ENCODE data around the gene TMEM88. TPM values are rescaled to one million over a fixed set of nuclear protein-coding genes. Genes with fewer than 3 reads are reported as not detected.

TMEM88 gene
- total and polyA plus RNA-seq, 2 donors (not counting 3 experiments of a cell fraction or from before 2014, with no cell fraction given): 53.4 to 165 TPM

DNA sequence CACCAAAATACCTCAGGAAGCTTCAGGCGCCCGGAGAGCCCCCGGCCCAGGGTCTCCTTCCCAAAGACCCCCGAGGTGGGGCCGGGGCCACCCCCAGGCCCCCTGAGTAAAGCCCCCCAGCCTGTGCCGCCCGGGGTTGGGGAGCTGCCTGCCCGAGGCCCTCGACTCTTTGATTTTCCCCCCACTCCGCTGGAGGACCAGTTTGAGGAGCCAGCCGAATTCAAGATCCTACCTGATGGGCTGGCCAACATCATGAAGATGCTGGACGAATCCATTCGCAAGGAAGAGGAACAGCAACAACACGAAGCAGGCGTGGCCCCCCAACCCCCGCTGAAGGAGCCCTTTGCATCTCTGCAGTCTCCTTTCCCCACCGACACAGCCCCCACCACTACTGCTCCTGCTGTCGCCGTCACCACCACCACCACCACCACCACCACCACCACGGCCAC is 6.7 kb upstream of the TMEM88 start:
- Histone ChIP-seq H3K9me3 (replicated peaks; ENCODE audit: control insufficient read depth, insufficient read depth, low read length) (no peaks in the 10 kb centered on the region), H3K4me1 (ENCODE audit: control insufficient read depth, extremely low read depth, insufficient read depth, low read length) (peaks cover 6% of the 10 kb centered on the region), H3K36me3 (ENCODE audit: control insufficient read depth in 2 of 2, extremely low read depth in 1 of 2, insufficient read depth in 2 of 2, low read length in 2 of 2) (peaks cover 6 to 45% of the 10 kb centered on the region in 2 experiments), H3K9ac (replicated peaks; ENCODE audit: extremely low read depth, insufficient read depth, low read length) (no peak overlapping the region), H3K79me2 (ENCODE audit: control insufficient read depth, insufficient read depth, low read length) (peaks cover 10% of the 10 kb centered on the region), H3K4me2 (ENCODE audit: insufficient read depth, low read length) (no peak overlapping the region), H2AFZ (ENCODE audit: low read depth, low read length) (no peak overlapping the region), H3K27me3 (ENCODE audit: control insufficient read depth in 2 of 2, insufficient read depth in 2 of 2, low read length in 2 of 2) (no peaks in the 10 kb centered on the region), H3K27ac (ENCODE audit: insufficient read depth, low read depth, low read length) (no peak overlapping the region), H3K9me1 (replicated peaks; ENCODE audit: control insufficient read depth, extremely low read depth, insufficient read depth, low read length) (no peaks in the 10 kb centered on the region), H4K20me1 (replicated peaks; ENCODE audit: control insufficient read depth, extremely low read depth, insufficient read depth, low read length) (no peaks in the 10 kb centered on the region), H3K4me3 (replicated peaks in 1 of 3; ENCODE audit: insufficient read depth in 1 of 3, low read depth in 1 of 3, low read length in 3 of 3) (no peak overlapping the region)
- intact Hi-C loops (cut with micrococcal nuclease) (loop anchor here (10.0 kb wide), 1 partner anchor 233 kb away; the partner anchor contains the start of gene FXR2), dilution Hi-C loops (cut with MboI; ENCODE audit: extremely low pct_ligation_motif_present, low sequenced_read_pairs) (no loop called here)
- ChIA-PET POLR2A (no interaction called here), CTCF (no interaction called here)
- FAIRE-seq (no peak), DNase-seq (ENCODE audit: low read depth, low spot score) (no peak)
- TF ChIP-seq JUN (IDR thresholded peaks at IDR 0.05; ENCODE audit: borderline replicate concordance, insufficient read depth, insufficient read length, low read depth) (no peak), POLR2AphosphoS5 (IDR thresholded peaks at IDR 0.05; ENCODE audit: insufficient read depth, low read depth, low read length) (no peak), FOS (IDR thresholded peaks at IDR 0.05; ENCODE audit: borderline replicate concordance, insufficient read depth, low read length) (no peak), EZH2 (IDR thresholded peaks at IDR 0.05; ENCODE audit: borderline replicate concordance, low read depth, low read length, severe bottlenecking) (no peak), GATA2 (IDR thresholded peaks at IDR 0.05; ENCODE audit: insufficient read depth, insufficient read length, low read depth, low read length) (no peak), POLR2A (IDR thresholded peaks at IDR 0.05; ENCODE audit: low read depth, low read length) (no peak), MYC (IDR thresholded peaks at IDR 0.05; ENCODE audit: low read depth, low read length) (no peak)
- TF ChIP-seq, protein P1, sequence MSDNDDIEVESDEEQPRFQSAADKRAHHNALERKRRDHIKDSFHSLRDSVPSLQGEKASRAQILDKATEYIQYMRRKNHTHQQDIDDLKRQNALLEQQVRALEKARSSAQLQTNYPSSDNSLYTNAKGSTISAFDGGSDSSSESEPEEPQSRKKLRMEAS (IDR thresholded peaks at IDR 0.05; ENCODE audit: insufficient read depth, insufficient read length): no peak
- TF ChIP-seq, protein P2, sequence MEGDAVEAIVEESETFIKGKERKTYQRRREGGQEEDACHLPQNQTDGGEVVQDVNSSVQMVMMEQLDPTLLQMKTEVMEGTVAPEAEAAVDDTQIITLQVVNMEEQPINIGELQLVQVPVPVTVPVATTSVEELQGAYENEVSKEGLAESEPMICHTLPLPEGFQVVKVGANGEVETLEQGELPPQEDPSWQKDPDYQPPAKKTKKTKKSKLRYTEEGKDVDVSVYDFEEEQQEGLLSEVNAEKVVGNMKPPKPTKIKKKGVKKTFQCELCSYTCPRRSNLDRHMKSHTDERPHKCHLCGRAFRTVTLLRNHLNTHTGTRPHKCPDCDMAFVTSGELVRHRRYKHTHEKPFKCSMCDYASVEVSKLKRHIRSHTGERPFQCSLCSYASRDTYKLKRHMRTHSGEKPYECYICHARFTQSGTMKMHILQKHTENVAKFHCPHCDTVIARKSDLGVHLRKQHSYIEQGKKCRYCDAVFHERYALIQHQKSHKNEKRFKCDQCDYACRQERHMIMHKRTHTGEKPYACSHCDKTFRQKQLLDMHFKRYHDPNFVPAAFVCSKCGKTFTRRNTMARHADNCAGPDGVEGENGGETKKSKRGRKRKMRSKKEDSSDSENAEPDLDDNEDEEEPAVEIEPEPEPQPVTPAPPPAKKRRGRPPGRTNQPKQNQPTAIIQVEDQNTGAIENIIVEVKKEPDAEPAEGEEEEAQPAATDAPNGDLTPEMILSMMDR (IDR thresholded peaks at IDR 0.05; ENCODE audit: extremely low read depth in 1 of 2, insufficient read depth in 1 of 2, low read depth in 1 of 2, low read length in 2 of 2): no peak
- BruUV-seq (replicated peaks): no TSS peak

Measured in endothelial cell of umbilical vein (primary cell).